ENCODE results near the gene MYH9. TPM values are rescaled to one million over a fixed set of nuclear protein-coding genes. Genes with fewer than 3 reads are reported as not detected.
A peak's percentile ranks its signal among the peaks of the same experiment; 100 is the strongest.

The MYH9 gene
- total RNA-seq, 2 experiments from 2014 or later: 624 to 679 TPM

GRCh38 chr22:36423461-36424404 is 36.0 kb upstream of the MYH9 start:
- Mint-ChIP-seq H3K4me3 (no peak overlapping the region), H3K27ac (no peak overlapping the region), H3K27me3 (no peaks in the 10 kb centered on the region), H3K4me1 (ENCODE audit: low read depth) (peaks cover 36% of the 10 kb centered on the region), H3K36me3 (ENCODE audit: low read depth) (no peaks in the 10 kb centered on the region), H3K9me3 (no peaks in the 10 kb centered on the region)
- TF ChIP-seq CTCF (IDR thresholded peaks at IDR 0.05): no peak
- ChIA-PET CTCF (interaction anchor here (0.7 to 1.5 kb wide), 5 partner anchors 13 to 123 kb away, joined by 3 to 4 read pairs (median 3); no protein-coding TSS in a partner anchor), POLR2A (interaction anchor here (1.0 to 2.5 kb wide), 5 partner anchors 8 to 47 kb away, joined by 3 to 10 read pairs (median 6); no protein-coding TSS in a partner anchor)
- DNase-seq (no peak), ATAC-seq (no peak)
- intact Hi-C loops (cut with micrococcal nuclease): no loop called here

- no peak overlapping the region for H3K4me3 Mint-ChIP-seq
- no peaks in the 10 kb centered on the region for H3K27me3 Mint-ChIP-seq
- peaks cover 36% of the 10 kb centered on the region for H3K4me1 Mint-ChIP-seq (ENCODE audit: low read depth)
- no peak overlapping the region for H3K27ac Mint-ChIP-seq
- DNase-seq (no peak), ATAC-seq (no peak)
- H3K9me3 Mint-ChIP-seq: no peaks in the 10 kb centered on the region
- no peak for TF ChIP-seq CTCF (IDR thresholded peaks at IDR 0.05)
- intact Hi-C loops (cut with micrococcal nuclease): no loop called here
- ChIA-PET POLR2A (interaction anchor here (1.3 to 2.2 kb wide), 2 partner anchors 13 to 17 kb away, joined by 6 to 10 read pairs; no protein-coding TSS in a partner anchor), CTCF (interaction anchor here (1.0 to 1.5 kb wide), 3 partner anchors 20 to 243 kb away, joined by 3 read pairs; no protein-coding TSS in a partner anchor)
- no peaks in the 10 kb centered on the region for H3K36me3 Mint-ChIP-seq (ENCODE audit: low read depth)
Observed at GRCh38 chr22:36422287-36423014, 34.7 kb upstream of the MYH9 start.

DNA sequence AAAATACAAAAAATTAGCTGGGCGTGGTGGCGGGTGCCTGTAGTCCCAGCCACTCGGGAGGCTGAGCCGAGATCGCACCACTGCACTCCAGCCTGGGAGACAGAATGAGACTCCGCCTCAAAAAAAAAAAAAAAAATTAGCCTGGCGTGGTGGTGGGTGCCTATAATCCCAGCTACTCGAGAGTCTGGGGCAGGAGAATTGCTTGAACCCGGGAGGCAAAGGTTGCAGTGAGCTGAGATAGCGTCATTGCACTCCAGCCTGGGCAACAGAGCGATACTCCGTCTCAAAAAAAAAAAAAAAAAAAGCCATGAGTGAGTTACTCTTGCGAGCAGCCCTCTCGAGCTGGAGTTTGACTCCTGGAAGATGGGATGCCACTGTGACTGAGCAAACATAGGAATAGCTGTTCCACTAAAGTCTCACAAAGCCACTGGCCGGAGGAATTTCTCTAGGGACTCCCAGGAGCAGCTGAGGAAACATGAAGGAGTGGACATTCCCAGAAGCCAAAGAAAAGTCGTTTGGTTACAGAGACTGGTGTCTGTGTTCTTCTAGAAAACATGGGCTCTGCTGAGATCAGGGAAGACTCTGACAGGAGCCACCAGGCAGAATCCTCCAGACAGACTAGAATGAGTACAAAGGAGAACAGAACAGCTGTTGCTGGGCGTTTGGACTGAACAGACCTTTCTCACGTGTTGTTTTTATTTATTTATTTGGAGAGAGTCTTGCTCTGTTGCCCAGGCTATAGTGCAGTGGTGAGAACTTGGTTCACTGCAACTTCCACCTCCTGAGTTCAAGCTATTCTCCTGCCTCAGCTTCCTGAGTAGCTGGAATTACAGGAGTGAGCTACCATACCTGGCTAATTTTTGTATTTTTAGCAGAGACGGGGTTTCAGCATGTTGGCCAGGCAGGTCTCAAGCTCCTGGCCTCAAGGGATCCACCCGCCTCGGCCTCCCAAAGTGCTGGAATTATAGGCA is 32.4 kb upstream of the MYH9 start:
- DNase-seq (no peak), ATAC-seq (no peak)
- ChIA-PET POLR2A (interaction anchor here (0.9 to 2.1 kb wide), 3 partner anchors 15 to 46 kb away, joined by 3 to 7 read pairs (median 3); no protein-coding TSS in a partner anchor), CTCF (interaction anchor here (1.3 to 1.4 kb wide), 2 partner anchors 10 to 51 kb away, joined by 3 to 4 read pairs; no protein-coding TSS in a partner anchor)
- peaks cover 26% of the 10 kb centered on the region for H3K4me1 Mint-ChIP-seq (ENCODE audit: low read depth)
- no peak for TF ChIP-seq CTCF (IDR thresholded peaks at IDR 0.05)
- no peaks in the 10 kb centered on the region for H3K36me3 Mint-ChIP-seq (ENCODE audit: low read depth)
- intact Hi-C loops (cut with micrococcal nuclease): no loop called here
- H3K4me3 Mint-ChIP-seq: no peak overlapping the region
- H3K9me3 Mint-ChIP-seq: no peaks in the 10 kb centered on the region
- H3K27ac Mint-ChIP-seq: peak overlapping the region; percentile 58
- no peaks in the 10 kb centered on the region for H3K27me3 Mint-ChIP-seq

DNA sequence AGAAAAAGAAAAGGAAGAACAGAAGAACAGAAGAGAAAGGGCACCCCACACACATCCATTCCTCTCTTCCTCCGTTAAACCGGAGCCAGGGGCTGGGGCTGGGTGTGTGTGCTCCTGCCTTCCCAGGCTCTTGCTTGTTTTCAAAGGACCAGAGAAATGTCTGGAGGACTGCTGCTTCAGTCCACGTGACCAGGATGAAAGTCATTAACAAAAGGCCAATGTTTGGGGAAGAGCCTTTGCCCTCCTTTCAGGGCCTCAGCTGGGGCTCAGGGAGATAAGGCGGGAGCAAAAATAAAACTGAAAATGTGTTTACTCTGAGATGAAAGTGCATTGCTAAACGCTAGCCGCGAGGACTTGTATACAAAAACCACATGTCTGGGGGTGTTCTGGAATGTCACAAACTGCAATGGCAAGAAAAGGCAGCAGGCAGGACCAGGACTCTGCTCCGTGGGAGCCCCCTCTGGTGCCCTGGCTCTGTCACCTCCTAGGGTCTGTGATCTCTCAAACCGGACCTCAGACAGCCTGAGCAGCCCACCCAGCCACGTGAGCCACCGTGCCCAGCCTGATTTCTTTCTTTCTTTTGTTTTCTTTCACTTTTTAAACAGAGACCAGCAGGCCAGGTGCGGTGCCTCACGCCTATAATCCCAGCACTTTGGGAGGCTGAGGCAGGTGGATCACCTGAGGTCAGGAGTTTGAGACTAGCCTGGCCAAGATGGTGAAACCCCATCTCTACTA is 31.6 kb upstream of the MYH9 start:
- no peak for TF ChIP-seq CTCF (IDR thresholded peaks at IDR 0.05)
- intact Hi-C loops (cut with micrococcal nuclease): no loop called here
- Mint-ChIP-seq H3K4me1 (ENCODE audit: low read depth) (peaks cover 17% of the 10 kb centered on the region), H3K36me3 (ENCODE audit: low read depth) (no peaks in the 10 kb centered on the region), H3K4me3 (peak overlapping the region; percentile 30), H3K9me3 (no peaks in the 10 kb centered on the region), H3K27me3 (no peaks in the 10 kb centered on the region), H3K27ac (peak overlapping the region; percentile 58)
- ATAC-seq: peak; percentile 39
- ChIA-PET CTCF (interaction anchor here (1.3 to 1.4 kb wide), 2 partner anchors 9 to 51 kb away, joined by 3 to 4 read pairs; no protein-coding TSS in a partner anchor), POLR2A (interaction anchor here (1.1 to 2.1 kb wide), 2 partner anchors 16 to 35 kb away, joined by 3 to 7 read pairs; no protein-coding TSS in a partner anchor)
- DNase-seq: peak; percentile 16
